Neural progenitor cell (in vitro differentiated cells): ENCODE measurements around the gene LRP4. TPM values are rescaled to one million over a fixed set of nuclear protein-coding genes. Genes with fewer than 3 reads are reported as not detected.
A peak's percentile ranks its signal among the peaks of the same experiment; 100 is the strongest.

Experiments
- DNase-seq: peaks from one replicate; pipeline ENCODE4 v3.0.0-alpha.2; 2016; ENCODE audit warnings: low spot score
- H2AFZ ChIP-seq: fragments of 200-600 bp; sonication (generic); replicated peaks from 2 replicates; pipeline ENCODE4 v1.6.1; 2016; ENCODE audit warnings: antibody characterized with exemption
- H3F3A ChIP-seq: fragments of 200-600 bp; sonication (generic); 2 replicates; pipeline ENCODE4 v1.6.1; 2016; ENCODE audit warnings: antibody characterized with exemption, low read depth
- H3K27ac ChIP-seq: fragments of 200-600 bp; sonication (generic); 2 replicates; pipeline ENCODE4 v1.5.1; 2016; ENCODE audit warnings: mild to moderate bottlenecking
- H3K27me3 ChIP-seq: fragments of 200-600 bp; sonication (generic); 2 replicates; pipeline ENCODE4 v1.6.1; 2016; ENCODE audit warnings: mild to moderate bottlenecking, moderate library complexity
- H3K36me3 ChIP-seq: fragments of 200-600 bp; sonication (generic); 2 replicates; pipeline ENCODE4 v1.5.1; 2016
- H3K4me1 ChIP-seq: fragments of 200-600 bp; sonication (generic); 2 replicates; pipeline ENCODE4 v1.6.1; 2016; ENCODE audit warnings: mixed run types
- H3K4me2 ChIP-seq: fragments of 200-600 bp; sonication (generic); 2 replicates; pipeline ENCODE4 v1.6.1; 2016
- H3K4me3 ChIP-seq: fragments of 200-600 bp; sonication (generic); 2 replicates; pipeline ENCODE4 v1.5.1; 2016
- H3K79me2 ChIP-seq: fragments of 200-600 bp; sonication (generic); 2 replicates; pipeline ENCODE4 v1.6.1; 2016; ENCODE audit warnings: low read depth
- H3K9ac ChIP-seq: fragments of 200-600 bp; sonication (generic); 2 replicates; pipeline ENCODE4 v1.6.1; 2016
- H3K9me3 ChIP-seq: fragments of 200-600 bp; sonication (generic); 2 replicates; pipeline ENCODE4 v1.5.1; 2016; ENCODE audit warnings: low read depth
- H4K20me1 ChIP-seq: fragments of 200-600 bp; sonication (generic); 2 replicates; pipeline ENCODE4 v1.6.1; 2016; ENCODE audit warnings: low read depth
- H3K27ac Mint-ChIP-seq: 3 replicates; pipeline ENCODE4 v1.8.0; 2021; ENCODE audit warnings: mixed read lengths
- H3K27me3 Mint-ChIP-seq: 2 replicates; pipeline ENCODE4 v1.8.0; 2022; ENCODE audit warnings: low read depth, mild to moderate bottlenecking, inconsistent platforms, moderate library complexity, mixed read lengths; ENCODE audit not compliant: insufficient read depth
- H3K36me3 Mint-ChIP-seq: 3 replicates; pipeline ENCODE4 v1.8.0; 2021; ENCODE audit warnings: mixed read lengths
- H3K4me1 Mint-ChIP-seq: 3 replicates; pipeline ENCODE4 v1.8.0; 2021; ENCODE audit warnings: mixed read lengths
- H3K4me3 Mint-ChIP-seq: 3 replicates; pipeline ENCODE4 v1.8.0; 2021; ENCODE audit warnings: mild to moderate bottlenecking, moderate library complexity, mixed read lengths
- H3K9me3 Mint-ChIP-seq: 3 replicates; pipeline ENCODE4 v1.8.0; 2020; ENCODE audit warnings: mixed read lengths
- CTCF ChIP-seq: fragments of 200-600 bp; sonication (generic); IDR thresholded peaks from 2 replicates; pipeline ENCODE4 v1.5.1; 2017; ENCODE audit warnings: antibody characterized with exemption, mild to moderate bottlenecking
- EZH2 ChIP-seq: fragments of 200-600 bp; sonication (generic); IDR thresholded peaks from 2 replicates; pipeline ENCODE4 v1.6.1; 2017; ENCODE audit warnings: antibody characterized with exemption, mild to moderate bottlenecking, moderate library complexity
- EZH2phosphoT487 ChIP-seq: fragments of 200-600 bp; sonication (generic); IDR thresholded peaks from 2 replicates; pipeline ENCODE4 v1.6.1; 2017; ENCODE audit warnings: antibody characterized with exemption
- total RNA-seq: library from RNA; depleted of rRNA; stranded (reverse); fragments of >200 nt; gene quantifications from 2 replicates; pipeline ENCODE4 v1.2.3, GENCODE V29; 2015; ENCODE audit warnings: low replicate concordance

Gene LRP4
- total RNA-seq, 1 donor from 2014 or later, result 12.0 TPM

- peaks cover 43% of the 10 kb centered on the region for H3K36me3 Mint-ChIP-seq
- no peaks in the 10 kb centered on the region for H3F3A ChIP-seq
- H3K4me1 Mint-ChIP-seq, result peaks cover 6% of the 10 kb centered on the region
- H3K27me3 Mint-ChIP-seq, result peaks cover 2% of the 10 kb centered on the region
- H3K36me3 ChIP-seq, result no peaks in the 10 kb centered on the region
- TF ChIP-seq EZH2phosphoT487 (no peak), CTCF (peak; percentile 41), EZH2 (no peak)
- H3K9me3 ChIP-seq, result no peaks in the 10 kb centered on the region
- H3K4me3 ChIP-seq, result no peak overlapping the region
- H2AFZ ChIP-seq, result no peak overlapping the region
- H3K9ac ChIP-seq, result no peak overlapping the region
- H3K27ac ChIP-seq, result no peak overlapping the region
- H3K27me3 ChIP-seq, result no peaks in the 10 kb centered on the region
- H3K27ac Mint-ChIP-seq, result no peak overlapping the region
- peaks cover 2% of the 10 kb centered on the region for H3K9me3 Mint-ChIP-seq
- peak; percentile 39 for DNase-seq
- no peaks in the 10 kb centered on the region for H3K4me1 ChIP-seq
- H3K4me3 Mint-ChIP-seq, result no peak overlapping the region
- H3K4me2 ChIP-seq, result no peak overlapping the region
- no peaks in the 10 kb centered on the region for H4K20me1 ChIP-seq
- H3K79me2 ChIP-seq, result no peaks in the 10 kb centered on the region
Measured at GRCh38 chr11:46896719-46897406, 21.5 kb downstream of the LRP4 start.

- Mint-ChIP-seq H3K4me1 (peaks cover 6% of the 10 kb centered on the region), H3K27me3 (peaks cover 2% of the 10 kb centered on the region), H3K27ac (no peak overlapping the region), H3K36me3 (peaks cover 41% of the 10 kb centered on the region), H3K9me3 (peaks cover 2% of the 10 kb centered on the region), H3K4me3 (no peak overlapping the region)
- Histone ChIP-seq H3K4me2 (no peak overlapping the region), H2AFZ (no peak overlapping the region), H4K20me1 (no peaks in the 10 kb centered on the region), H3K27ac (no peak overlapping the region), H3K36me3 (no peaks in the 10 kb centered on the region), H3K27me3 (no peaks in the 10 kb centered on the region), H3K4me3 (no peak overlapping the region), H3F3A (no peaks in the 10 kb centered on the region), H3K4me1 (no peaks in the 10 kb centered on the region), H3K79me2 (no peaks in the 10 kb centered on the region), H3K9me3 (no peaks in the 10 kb centered on the region), H3K9ac (no peak overlapping the region)
- no peak for TF ChIP-seq EZH2
- no peak for TF ChIP-seq CTCF
- no peak for TF ChIP-seq EZH2phosphoT487
- no peak for DNase-seq
Measured at GRCh38 chr11:46895821-46896220, 22.5 kb downstream of the LRP4 start.

GRCh38 chr11:46894961-46895360 is 23.4 kb downstream of the LRP4 start:
- Mint-ChIP-seq H3K9me3 (peaks cover 2% of the 10 kb centered on the region), H3K4me3 (no peak overlapping the region), H3K27me3 (peaks cover 2% of the 10 kb centered on the region), H3K27ac (no peak overlapping the region), H3K4me1 (peaks cover 7% of the 10 kb centered on the region), H3K36me3 (peaks cover 39% of the 10 kb centered on the region)
- no peak for DNase-seq
- Histone ChIP-seq H3K4me2 (no peak overlapping the region), H3K27ac (no peak overlapping the region), H3K4me1 (no peaks in the 10 kb centered on the region), H3K9ac (no peak overlapping the region), H3K4me3 (no peak overlapping the region), H4K20me1 (no peaks in the 10 kb centered on the region), H2AFZ (no peak overlapping the region), H3K79me2 (no peaks in the 10 kb centered on the region), H3K9me3 (no peaks in the 10 kb centered on the region), H3F3A (no peaks in the 10 kb centered on the region), H3K36me3 (no peaks in the 10 kb centered on the region), H3K27me3 (no peaks in the 10 kb centered on the region)
- TF ChIP-seq EZH2phosphoT487, result no peak
- TF ChIP-seq CTCF, result no peak
- TF ChIP-seq EZH2, result no peak
